HuH-7.5 (cell line): ENCODE data around the gene SPACA4.

Experiments
- DNase-seq: peaks from one replicate; pipeline ENCODE4 v3.0.0; 2011; ENCODE audit warnings: low spot score

SPACA4 gene

GRCh38 chr19:48651683-48652048 is 45.1 kb downstream of the SPACA4 start:
- no peak for DNase-seq

DNA sequence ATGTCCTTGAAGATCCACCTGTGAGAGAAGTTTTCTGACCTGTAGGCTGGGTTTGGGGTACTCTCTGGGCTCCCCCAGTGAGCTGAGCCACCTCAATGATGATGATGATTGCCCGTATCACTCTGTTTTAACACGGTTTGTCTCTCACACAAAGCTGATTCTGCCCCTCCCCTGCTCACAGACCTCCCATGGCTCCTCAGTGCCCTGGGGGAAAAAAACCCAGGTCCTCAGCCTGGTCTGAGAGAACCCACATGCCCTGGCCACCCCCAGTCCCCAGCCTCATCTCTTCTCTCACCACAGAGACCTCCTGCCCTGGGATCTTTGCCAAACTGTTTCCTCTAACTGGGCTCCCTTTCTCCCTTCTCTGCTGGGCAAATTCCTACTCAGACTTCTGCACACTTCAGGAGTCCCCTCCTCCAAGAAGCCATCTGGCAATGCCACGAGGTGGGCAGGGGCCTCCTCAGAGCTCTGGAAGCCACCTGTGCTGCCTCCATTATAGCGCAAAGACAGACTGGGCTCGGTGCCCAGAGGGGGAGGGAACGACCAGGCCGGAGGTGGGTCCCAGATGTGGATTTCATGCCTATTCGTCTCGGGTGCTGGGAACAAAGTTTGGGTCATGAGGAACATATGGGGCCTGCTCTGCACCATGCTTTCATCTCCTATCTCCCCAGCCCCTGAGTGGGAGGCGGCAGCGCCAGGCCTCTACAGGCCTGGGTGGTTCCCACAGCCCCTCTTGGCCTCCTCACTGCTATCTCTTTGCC is 47.9 kb downstream of the SPACA4 start:
- no peak for DNase-seq

GRCh38 chr19:48656840-48657474 is 50.4 kb downstream of the SPACA4 start:
- no peak for DNase-seq
